ENCODE measurements around the gene DLX1.

DLX1 gene

DNA sequence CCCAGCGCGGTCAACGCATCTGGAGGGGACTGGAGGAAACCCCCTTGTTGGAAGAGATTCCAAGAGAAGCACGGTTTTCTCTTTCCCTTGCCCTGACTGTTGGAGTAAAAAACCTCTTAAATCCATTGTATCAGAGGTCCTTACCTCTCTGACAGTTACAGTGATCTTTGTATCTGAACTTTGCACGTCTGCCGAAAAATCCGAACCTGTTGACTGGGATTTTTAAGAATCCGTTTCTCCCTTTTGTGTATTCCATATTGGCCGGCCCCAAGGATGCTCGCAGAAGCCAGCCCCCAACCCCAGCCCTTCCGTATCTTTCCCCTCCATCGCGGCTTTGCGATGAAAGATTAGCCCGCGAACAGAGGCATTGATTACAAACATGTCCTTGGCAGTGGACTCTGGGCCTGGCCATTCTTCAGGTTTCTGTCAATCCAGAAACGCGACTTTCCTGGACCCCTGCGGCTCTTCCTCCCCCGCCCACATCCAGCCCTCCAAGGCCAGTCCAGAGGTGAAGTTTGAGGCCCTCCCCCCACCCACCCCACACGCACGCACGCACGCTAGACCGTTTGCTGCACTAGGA, 4.6 kb upstream of the DLX1 start (continued):
- TF ChIP-seq ZNF214 (tag by site-specific recombination; IDR thresholded peaks at IDR 0.05; ENCODE audit: borderline replicate concordance) (no peak), SCRT1 (tag by site-specific recombination; IDR thresholded peaks at IDR 0.05; ENCODE audit: borderline replicate concordance) (no peak), ZNF416 (tag by site-specific recombination; IDR thresholded peaks at IDR 0.05) (no peak), ZIC2 (tag by site-specific recombination; IDR thresholded peaks at IDR 0.05) (no peak), ZNF777 (tag by site-specific recombination; IDR thresholded peaks at IDR 0.05; ENCODE audit: borderline replicate concordance) (no peak)

GRCh38 chr2:172081221-172082022, 3.9 kb upstream of the DLX1 start:
- CTCF ChIA-PET, result interaction anchor here (0.6 kb wide), 1 partner anchor 17 kb away, joined by 3 read pairs; no protein-coding TSS in a partner anchor
- no peaks in the 10 kb centered on the region for H3K36me3 ChIP-seq (ENCODE audit: control insufficient read depth in 2 of 2, insufficient read depth in 1 of 2, low read length in 2 of 2)
- no peaks in the 10 kb centered on the region; the same call in 1 of the 2 replicates for H3K4me1 ChIP-seq (ENCODE audit: control insufficient read depth, insufficient read depth, low read length)
- no peak overlapping the region for H3K27ac ChIP-seq (ENCODE audit: extremely low read depth, low read depth, low read length)
- POLR2A ChIA-PET, result interaction anchor here (7.5 kb wide), 1 partner anchor 15 kb away, joined by 147 read pairs; no protein-coding TSS in a partner anchor
- TF ChIP-seq GLI4 (tag by site-specific recombination; IDR thresholded peaks at IDR 0.05) (no peak), ZNF776 (tag by site-specific recombination; IDR thresholded peaks at IDR 0.05; ENCODE audit: borderline replicate concordance) (no peak), ZNF302 (tag by site-specific recombination; IDR thresholded peaks at IDR 0.05; ENCODE audit: low read depth) (no peak), ZNF670 (tag by site-specific recombination; IDR thresholded peaks at IDR 0.05; ENCODE audit: low read depth) (no peak), KLF7 (tag by site-specific recombination; IDR thresholded peaks at IDR 0.05; ENCODE audit: borderline replicate concordance) (no peak), ZNF23 (tag by site-specific recombination; IDR thresholded peaks at IDR 0.05; ENCODE audit: borderline replicate concordance) (no peak), ZNF501 (tag by site-specific recombination; IDR thresholded peaks at IDR 0.05) (no peak), OVOL3 (tag by site-specific recombination; IDR thresholded peaks at IDR 0.05) (no peak), ZNF555 (tag by site-specific recombination; conservative IDR thresholded peaks at IDR 0.05) (no peak), ZNF274 (IDR thresholded peaks at IDR 0.05; ENCODE audit: low read length) (no peak), ZNF274 (tag by site-specific recombination; IDR thresholded peaks at IDR 0.05; ENCODE audit: borderline replicate concordance) (no peak), PRDM6 (tag by site-specific recombination; IDR thresholded peaks at IDR 0.05) (no peak), ZNF623 (tag by site-specific recombination; IDR thresholded peaks at IDR 0.05) (no peak), ZNF121 (tag by site-specific recombination; IDR thresholded peaks at IDR 0.05) (no peak), ZNF2 (tag by site-specific recombination; IDR thresholded peaks at IDR 0.05) (no peak), CTCF (tag by site-specific recombination; IDR thresholded peaks at IDR 0.05) (no peak)
- TF ChIP-seq, protein P1, sequence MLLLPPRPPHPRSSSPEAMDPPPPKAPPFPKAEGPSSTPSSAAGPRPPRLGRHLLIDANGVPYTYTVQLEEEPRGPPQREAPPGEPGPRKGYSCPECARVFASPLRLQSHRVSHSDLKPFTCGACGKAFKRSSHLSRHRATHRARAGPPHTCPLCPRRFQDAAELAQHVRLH (tag by site-specific recombination; IDR thresholded peaks at IDR 0.05), result no peak
- H3K4me3 ChIP-seq (ENCODE audit: low read depth, low read length), result no peak overlapping the region
- H3K9me3 ChIP-seq (ENCODE audit: control insufficient read depth, insufficient read depth, low read depth, low read length), result no peaks in the 10 kb centered on the region
